Loucy (cell line): ENCODE results near the gene LHX5.

Experiments
- CTCF ChIP-seq: fragments of 200-600 bp; sonication (generic); conservative IDR thresholded peaks from 2 replicates; pipeline ENCODE4 v1.5.1; 2014; ENCODE audit warnings: mild to moderate bottlenecking, antibody characterized with exemption, low read length
- EZH2phosphoT487 ChIP-seq: fragments of 200-600 bp; IDR thresholded peaks from 2 replicates; pipeline ENCODE4 v1.6.1; 2018; ENCODE audit warnings: antibody characterized with exemption, mild to moderate bottlenecking, moderate library complexity, borderline replicate concordance

DNA sequence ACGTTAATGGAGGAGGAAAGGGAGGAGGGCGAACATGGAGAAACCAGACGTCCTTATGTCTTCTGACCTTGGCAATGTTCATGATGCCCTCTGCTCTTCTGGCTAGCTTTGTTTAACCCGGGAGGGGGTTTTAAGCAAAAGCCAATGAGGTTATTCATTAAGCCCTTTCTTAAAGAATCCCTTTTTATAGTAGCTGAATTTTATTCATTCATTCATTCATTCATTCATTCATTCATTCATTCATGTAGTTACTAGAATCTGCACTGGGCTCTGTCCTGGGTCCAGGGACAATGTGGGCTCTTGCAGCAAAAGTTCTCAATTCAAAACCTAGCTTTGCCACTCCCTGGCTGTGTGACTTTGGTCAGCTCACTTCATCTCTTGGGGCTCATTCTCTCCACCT lies 14.0 kb downstream of the LHX5 start:
- TF ChIP-seq CTCF (no peak), EZH2phosphoT487 (no peak)
